Nephron progenitor cell (in vitro differentiated cells): ENCODE data around the gene OTUD1.

Source experiments
- DNase-seq: peaks from one replicate; pipeline ENCODE4 v3.0.0; 2021
- H3K27ac Mint-ChIP-seq: 2 replicates; pipeline ENCODE4 v1.8.0; 2021; ENCODE audit warnings: mild to moderate bottlenecking, moderate library complexity, mixed read lengths
- H3K27me3 Mint-ChIP-seq: 2 replicates; pipeline ENCODE4 v1.8.0; 2021; ENCODE audit warnings: mild to moderate bottlenecking, low read depth, mixed read lengths; ENCODE audit not compliant: poor library complexity
- H3K36me3 Mint-ChIP-seq: 2 replicates; pipeline ENCODE4 v1.8.0; 2021; ENCODE audit warnings: low read depth, mixed read lengths
- H3K4me1 Mint-ChIP-seq: 2 replicates; pipeline ENCODE4 v1.8.0; 2021; ENCODE audit warnings: mixed read lengths
- H3K4me3 Mint-ChIP-seq: 2 replicates; pipeline ENCODE4 v1.8.0; 2021; ENCODE audit warnings: mild to moderate bottlenecking, moderate library complexity, mixed read lengths
- H3K9me3 Mint-ChIP-seq: 2 replicates; pipeline ENCODE4 v1.8.0; 2021; ENCODE audit warnings: mild to moderate bottlenecking, moderate library complexity, mixed read lengths
- TF ChIP-seq, protein P1 (sequence below): fragments of 200-600 bp; sonication (generic); IDR thresholded peaks from 2 replicates; pipeline ENCODE4 v1.5.0; 2021; ENCODE audit warnings: antibody characterized with exemption

OTUD1 gene

GRCh38 chr10:23406409-23406808 is 32.5 kb upstream of the OTUD1 start:
- TF ChIP-seq, protein P1, sequence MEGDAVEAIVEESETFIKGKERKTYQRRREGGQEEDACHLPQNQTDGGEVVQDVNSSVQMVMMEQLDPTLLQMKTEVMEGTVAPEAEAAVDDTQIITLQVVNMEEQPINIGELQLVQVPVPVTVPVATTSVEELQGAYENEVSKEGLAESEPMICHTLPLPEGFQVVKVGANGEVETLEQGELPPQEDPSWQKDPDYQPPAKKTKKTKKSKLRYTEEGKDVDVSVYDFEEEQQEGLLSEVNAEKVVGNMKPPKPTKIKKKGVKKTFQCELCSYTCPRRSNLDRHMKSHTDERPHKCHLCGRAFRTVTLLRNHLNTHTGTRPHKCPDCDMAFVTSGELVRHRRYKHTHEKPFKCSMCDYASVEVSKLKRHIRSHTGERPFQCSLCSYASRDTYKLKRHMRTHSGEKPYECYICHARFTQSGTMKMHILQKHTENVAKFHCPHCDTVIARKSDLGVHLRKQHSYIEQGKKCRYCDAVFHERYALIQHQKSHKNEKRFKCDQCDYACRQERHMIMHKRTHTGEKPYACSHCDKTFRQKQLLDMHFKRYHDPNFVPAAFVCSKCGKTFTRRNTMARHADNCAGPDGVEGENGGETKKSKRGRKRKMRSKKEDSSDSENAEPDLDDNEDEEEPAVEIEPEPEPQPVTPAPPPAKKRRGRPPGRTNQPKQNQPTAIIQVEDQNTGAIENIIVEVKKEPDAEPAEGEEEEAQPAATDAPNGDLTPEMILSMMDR: no peak
- Mint-ChIP-seq H3K4me3 (no peak overlapping the region), H3K27ac (no peak overlapping the region), H3K36me3 (no peaks in the 10 kb centered on the region), H3K27me3 (peaks cover 4% of the 10 kb centered on the region), H3K4me1 (no peaks in the 10 kb centered on the region), H3K9me3 (no peaks in the 10 kb centered on the region)
- DNase-seq: no peak

DNA sequence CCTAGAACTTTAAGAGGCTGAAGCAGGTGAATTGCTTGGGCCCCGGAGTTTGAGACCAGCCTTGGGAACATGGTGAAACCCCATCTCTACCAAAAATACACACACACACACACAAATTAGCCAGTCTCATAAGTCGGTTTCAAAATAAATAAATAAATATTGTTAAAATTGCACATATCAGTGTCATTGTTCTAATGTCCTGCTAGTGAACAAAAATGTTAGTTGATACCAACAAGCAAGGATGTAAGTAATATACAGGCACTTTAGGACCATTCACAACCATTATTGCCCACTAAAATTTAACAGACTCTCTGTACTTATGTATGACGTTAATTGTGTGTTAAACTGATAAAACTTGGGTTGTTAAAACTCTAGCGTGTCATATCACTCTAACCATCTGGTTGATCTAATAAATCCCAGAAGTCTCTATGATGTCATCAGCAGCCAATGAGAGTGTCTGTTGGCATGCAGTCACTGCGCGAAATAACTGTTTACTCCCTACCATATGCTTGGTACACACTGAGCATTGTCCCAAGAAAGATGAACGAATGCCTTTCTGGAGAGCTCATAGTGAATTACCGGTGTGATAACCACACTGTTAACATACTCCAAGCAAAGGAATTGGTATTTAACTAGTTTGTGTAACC is 30.4 kb upstream of the OTUD1 start:
- Mint-ChIP-seq H3K27ac (no peak overlapping the region), H3K27me3 (peaks cover 15% of the 10 kb centered on the region), H3K4me1 (no peaks in the 10 kb centered on the region), H3K36me3 (no peaks in the 10 kb centered on the region), H3K4me3 (no peak overlapping the region), H3K9me3 (no peaks in the 10 kb centered on the region)
- TF ChIP-seq, protein P1: no peak
- no peak for DNase-seq

DNA sequence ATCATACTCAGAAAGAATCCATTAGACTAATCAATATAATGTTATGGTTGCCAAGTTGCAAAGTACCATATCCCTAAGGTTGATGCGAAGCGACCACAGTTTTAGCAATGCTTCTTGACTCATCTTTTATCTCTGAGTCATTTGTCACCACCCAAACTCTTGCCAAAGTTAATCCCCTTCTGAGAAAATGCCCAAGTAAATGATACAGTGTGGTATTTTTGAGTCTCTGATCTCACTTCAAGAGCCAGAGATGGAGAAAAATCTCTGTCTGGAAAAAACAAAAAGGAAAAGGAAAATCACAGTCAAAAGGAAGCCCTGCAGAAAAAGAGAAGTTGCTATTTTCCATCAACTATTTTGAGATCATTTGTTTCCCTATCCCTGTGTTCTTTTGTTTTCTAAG is 26.7 kb upstream of the OTUD1 start:
- Mint-ChIP-seq H3K4me3 (no peak overlapping the region), H3K27me3 (peaks cover 18% of the 10 kb centered on the region), H3K4me1 (no peaks in the 10 kb centered on the region), H3K36me3 (no peaks in the 10 kb centered on the region), H3K9me3 (no peaks in the 10 kb centered on the region), H3K27ac (no peak overlapping the region)
- no peak for DNase-seq
- TF ChIP-seq, protein P1: no peak

DNA sequence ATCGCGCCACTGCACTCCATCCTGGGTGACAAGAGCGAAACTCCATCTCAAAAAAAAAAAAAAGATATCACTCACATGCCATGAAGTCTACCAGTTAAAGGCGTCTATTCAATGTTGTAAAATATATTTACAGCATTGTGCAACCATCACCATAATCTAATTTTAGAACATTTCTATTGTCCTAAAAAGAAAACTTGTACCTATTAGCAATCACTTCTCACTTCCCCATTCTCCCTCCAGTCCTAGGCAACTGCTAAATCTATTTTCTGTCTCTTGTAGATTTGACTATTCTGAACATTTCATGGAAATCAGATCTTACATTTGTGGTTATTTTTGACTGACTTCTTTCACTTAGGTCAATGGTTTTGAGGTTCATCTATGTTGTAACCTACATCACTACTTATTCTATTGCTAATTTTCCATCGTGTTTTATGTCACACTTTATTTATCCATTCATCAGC is 25.2 kb upstream of the OTUD1 start:
- H3K27ac Mint-ChIP-seq: no peak overlapping the region
- TF ChIP-seq, protein P1: no peak
- H3K27me3 Mint-ChIP-seq: peaks cover 14% of the 10 kb centered on the region
- no peak overlapping the region for H3K4me3 Mint-ChIP-seq
- no peaks in the 10 kb centered on the region for H3K4me1 Mint-ChIP-seq
- H3K9me3 Mint-ChIP-seq: no peaks in the 10 kb centered on the region
- DNase-seq: no peak
- H3K36me3 Mint-ChIP-seq: no peaks in the 10 kb centered on the region

DNA sequence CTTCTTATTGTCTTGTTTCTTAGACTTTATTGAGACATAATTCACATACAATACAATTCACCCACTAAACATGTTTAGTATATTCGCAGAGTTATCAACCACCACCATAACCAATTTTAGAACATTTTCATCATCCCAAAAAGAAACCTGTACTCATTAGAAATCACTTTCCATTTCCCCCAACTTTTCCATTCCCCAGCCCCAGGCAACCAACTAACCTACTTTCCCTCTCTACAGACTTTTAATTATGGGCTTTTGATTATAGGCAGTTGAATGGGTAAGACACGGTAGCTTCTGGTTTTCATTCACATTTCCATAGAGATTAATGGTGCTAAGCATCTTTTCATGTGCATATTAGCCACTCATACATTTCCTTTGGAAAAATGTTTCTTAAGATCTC is 24.2 kb upstream of the OTUD1 start:
- no peaks in the 10 kb centered on the region for H3K9me3 Mint-ChIP-seq
- H3K4me3 Mint-ChIP-seq: no peak overlapping the region
- TF ChIP-seq, protein P1: no peak
- H3K27me3 Mint-ChIP-seq: peaks cover 14% of the 10 kb centered on the region
- no peaks in the 10 kb centered on the region for H3K36me3 Mint-ChIP-seq
- DNase-seq: no peak
- no peaks in the 10 kb centered on the region for H3K4me1 Mint-ChIP-seq
- peak overlapping the region; percentile 24 for H3K27ac Mint-ChIP-seq

GRCh38 chr10:23417254-23417653 is 21.6 kb upstream of the OTUD1 start:
- no peaks in the 10 kb centered on the region for H3K9me3 Mint-ChIP-seq
- no peak overlapping the region for H3K27ac Mint-ChIP-seq
- peaks cover 12% of the 10 kb centered on the region for H3K27me3 Mint-ChIP-seq
- H3K4me3 Mint-ChIP-seq: no peak overlapping the region
- H3K36me3 Mint-ChIP-seq: no peaks in the 10 kb centered on the region
- TF ChIP-seq, protein P1: no peak
- peaks cover 4% of the 10 kb centered on the region for H3K4me1 Mint-ChIP-seq
- no peak for DNase-seq
